Measurements from ENCODE around the gene HOXA7. TPM values are rescaled to one million over a fixed set of nuclear protein-coding genes. Genes with fewer than 3 reads are reported as not detected.

HOXA7 gene
- total and polyA plus RNA-seq, 7 donors: 2.9 to 10.2 (median 6.2) TPM

DNA sequence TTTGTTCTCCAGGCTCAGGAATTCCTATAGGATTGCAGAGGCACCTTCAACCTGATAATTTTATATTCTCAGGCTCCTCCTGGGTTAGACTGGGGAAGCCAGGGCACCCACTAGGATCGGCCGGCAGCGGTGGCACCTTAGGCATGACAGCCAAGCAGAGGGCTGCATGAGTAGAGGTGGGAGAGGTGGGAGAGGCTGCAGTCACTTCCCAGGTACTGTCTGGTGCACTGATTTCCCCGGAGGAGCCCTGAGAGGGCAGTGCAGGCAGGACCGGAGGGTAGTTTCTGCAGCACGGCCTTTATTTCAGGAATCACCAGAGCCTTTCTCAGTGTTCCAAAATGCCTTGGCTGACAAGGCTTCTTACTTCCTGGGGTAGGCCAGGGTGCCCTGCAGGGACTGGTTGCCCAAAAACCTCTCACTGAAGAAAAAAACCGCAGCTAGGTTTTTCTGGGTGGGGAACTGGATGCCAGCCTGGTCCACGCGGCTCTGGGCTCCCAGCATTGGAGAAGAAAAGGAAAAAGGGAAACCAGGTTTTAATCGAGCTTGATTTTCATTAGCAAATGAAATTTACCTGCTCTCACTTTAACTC, 47.0 kb upstream of the HOXA7 start:
- H3K9me3 ChIP-seq: no peaks in the 10 kb centered on the region
- H3K27me3 ChIP-seq (ENCODE audit: insufficient read depth in 3 of 3, low read length in 2 of 3): peaks cover 0 to 94% (median 61%) of the 10 kb centered on the region in 3 donors
- no peak overlapping the region for H3K4me3 ChIP-seq
- DNase-seq (no peak), ATAC-seq (no peak)
- intact Hi-C loops (cut with DNase I): no loop called here
- WGBS, 3 donors: 46 to 66% (median 55%) methylated on average over 10 of the region's 10 CpGs
- H3K36me3 ChIP-seq (ENCODE audit: insufficient read depth in 1 of 2, low read depth in 1 of 2): no peaks in the 10 kb centered on the region
- no peak overlapping the region for H3K27ac ChIP-seq
- TF ChIP-seq, protein P1, sequence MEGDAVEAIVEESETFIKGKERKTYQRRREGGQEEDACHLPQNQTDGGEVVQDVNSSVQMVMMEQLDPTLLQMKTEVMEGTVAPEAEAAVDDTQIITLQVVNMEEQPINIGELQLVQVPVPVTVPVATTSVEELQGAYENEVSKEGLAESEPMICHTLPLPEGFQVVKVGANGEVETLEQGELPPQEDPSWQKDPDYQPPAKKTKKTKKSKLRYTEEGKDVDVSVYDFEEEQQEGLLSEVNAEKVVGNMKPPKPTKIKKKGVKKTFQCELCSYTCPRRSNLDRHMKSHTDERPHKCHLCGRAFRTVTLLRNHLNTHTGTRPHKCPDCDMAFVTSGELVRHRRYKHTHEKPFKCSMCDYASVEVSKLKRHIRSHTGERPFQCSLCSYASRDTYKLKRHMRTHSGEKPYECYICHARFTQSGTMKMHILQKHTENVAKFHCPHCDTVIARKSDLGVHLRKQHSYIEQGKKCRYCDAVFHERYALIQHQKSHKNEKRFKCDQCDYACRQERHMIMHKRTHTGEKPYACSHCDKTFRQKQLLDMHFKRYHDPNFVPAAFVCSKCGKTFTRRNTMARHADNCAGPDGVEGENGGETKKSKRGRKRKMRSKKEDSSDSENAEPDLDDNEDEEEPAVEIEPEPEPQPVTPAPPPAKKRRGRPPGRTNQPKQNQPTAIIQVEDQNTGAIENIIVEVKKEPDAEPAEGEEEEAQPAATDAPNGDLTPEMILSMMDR (IDR thresholded peaks at IDR 0.05): no peak
- peaks cover 16% of the 10 kb centered on the region for H3K4me1 ChIP-seq

DNA sequence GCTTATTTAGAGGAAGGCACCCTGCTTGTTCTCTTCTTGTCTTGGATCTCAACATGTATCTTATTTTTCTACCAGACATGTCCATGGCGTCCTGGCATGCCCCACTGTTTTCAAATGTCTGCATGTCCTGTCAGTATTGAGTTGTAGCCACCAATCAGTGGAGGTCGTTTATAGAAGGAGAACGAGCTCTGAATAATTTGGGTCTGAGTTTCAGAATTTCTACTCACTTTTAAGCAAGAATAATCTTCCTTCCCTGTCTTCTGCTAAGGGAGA, 46.3 kb upstream of the HOXA7 start:
- H3K9me3 ChIP-seq: no peaks in the 10 kb centered on the region
- no peak overlapping the region for H3K27ac ChIP-seq
- WGBS, 3 donors: 36 to 68% (median 63%) methylated on average over 3 of the region's 3 CpGs
- H3K4me1 ChIP-seq: peaks cover 16% of the 10 kb centered on the region
- no peak for DNase-seq
- TF ChIP-seq, protein P1 (IDR thresholded peaks at IDR 0.05): no peak
- no peak for ATAC-seq
- H3K36me3 ChIP-seq (ENCODE audit: insufficient read depth in 1 of 2, low read depth in 1 of 2): no peaks in the 10 kb centered on the region
- peaks cover 0 to 97% (median 59%) of the 10 kb centered on the region in 3 donors for H3K27me3 ChIP-seq (ENCODE audit: insufficient read depth in 3 of 3, low read length in 2 of 3)
- intact Hi-C loops (cut with DNase I): no loop called here
- H3K4me3 ChIP-seq: no peak overlapping the region

DNA sequence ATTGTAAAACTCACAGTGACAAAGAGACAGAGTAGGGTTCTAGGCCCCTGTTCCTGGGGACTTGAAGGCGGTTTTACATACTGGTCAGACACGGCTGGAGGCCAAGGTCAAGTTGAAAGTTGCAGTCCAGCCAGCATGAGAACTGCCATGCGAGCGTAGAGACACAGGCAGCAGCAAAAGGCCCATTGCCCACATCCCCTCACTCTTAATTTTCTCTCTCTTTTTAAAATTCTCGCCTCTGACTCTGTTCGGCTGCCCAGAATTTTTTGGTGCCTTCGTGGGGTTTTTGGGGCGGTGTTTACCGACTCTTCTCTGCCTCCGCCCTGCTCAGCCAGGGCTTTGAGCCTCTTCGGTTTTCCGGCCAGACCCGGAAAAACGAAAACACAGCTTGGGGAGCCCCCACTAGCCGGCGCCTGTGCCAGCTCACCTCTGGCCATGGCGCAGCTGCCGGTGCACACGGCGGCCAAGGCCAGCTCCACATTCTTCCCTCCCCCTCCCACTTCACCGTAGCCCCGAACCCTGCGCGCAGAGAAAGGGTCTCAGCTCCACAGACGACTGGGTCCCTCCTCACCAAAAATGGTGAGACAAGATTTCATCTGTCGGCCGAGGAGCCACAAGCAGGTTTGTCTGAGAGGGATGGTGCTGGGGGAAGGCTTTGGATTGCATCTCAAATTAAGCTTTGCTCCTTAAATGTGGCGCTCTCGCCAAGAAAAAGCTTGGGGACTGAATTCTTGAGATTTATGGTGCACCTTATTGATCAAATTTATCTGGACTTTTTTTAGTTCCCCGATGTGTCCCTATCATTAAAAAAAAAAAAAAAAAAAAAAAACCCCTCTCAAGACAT, 45.8 kb upstream of the HOXA7 start:
- Histone ChIP-seq H3K4me1 (peaks cover 16% of the 10 kb centered on the region), H3K27me3 (ENCODE audit: insufficient read depth in 3 of 3, low read length in 2 of 3) (peaks cover 0 to 97% (median 62%) of the 10 kb centered on the region in 3 donors), H3K9me3 (no peaks in the 10 kb centered on the region), H3K27ac (no peak overlapping the region), H3K4me3 (no peak overlapping the region), H3K36me3 (ENCODE audit: insufficient read depth in 1 of 2, low read depth in 1 of 2) (no peaks in the 10 kb centered on the region)
- TF ChIP-seq, protein P1 (IDR thresholded peaks at IDR 0.05): no peak
- no peak for ATAC-seq
- 38 to 49% (median 47%) methylated on average over 30 of the region's 30 CpGs for WGBS, 3 donors
- no peak for DNase-seq
- intact Hi-C loops (cut with DNase I): no loop called here

DNA sequence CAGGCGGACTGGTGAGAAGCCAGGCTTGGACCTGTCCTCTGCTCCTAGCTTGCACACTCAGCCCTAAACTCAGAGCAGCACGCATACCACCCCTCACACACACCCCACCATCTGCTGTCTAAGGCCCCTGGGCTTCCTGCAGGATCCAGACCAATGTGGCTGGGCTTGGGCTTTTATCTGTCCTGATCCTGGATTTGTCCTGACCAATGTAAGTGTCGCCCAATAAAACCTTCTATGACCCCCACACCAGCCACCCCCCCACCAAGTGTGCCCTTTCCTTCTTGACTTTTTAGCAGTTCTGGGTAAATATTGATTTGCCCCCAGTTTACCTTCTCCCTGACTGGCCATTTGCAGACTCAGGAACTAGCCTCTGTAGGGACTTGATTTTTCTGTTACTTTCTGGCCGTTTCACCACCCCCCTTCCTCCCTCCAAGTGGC, 45.1 kb upstream of the HOXA7 start:
- intact Hi-C loops (cut with DNase I): no loop called here
- 44 to 67% (median 64%) methylated on average over 4 of the region's 4 CpGs for WGBS, 3 donors

More for the DNA sequence above, 45.1 kb upstream of the HOXA7 start:
- Histone ChIP-seq H3K4me3 (no peak overlapping the region), H3K9me3 (no peaks in the 10 kb centered on the region), H3K27me3 (ENCODE audit: insufficient read depth in 3 of 3, low read length in 2 of 3) (peaks cover 0 to 97% (median 62%) of the 10 kb centered on the region in 3 donors), H3K4me1 (peaks cover 16% of the 10 kb centered on the region), H3K36me3 (ENCODE audit: insufficient read depth in 1 of 2, low read depth in 1 of 2) (no peaks in the 10 kb centered on the region), H3K27ac (no peak overlapping the region)
- ATAC-seq: no peak
- no peak for DNase-seq
- TF ChIP-seq, protein P1 (IDR thresholded peaks at IDR 0.05): no peak
